ENCODE data around the gene DLGAP1. TPM values are rescaled to one million over a fixed set of nuclear protein-coding genes. Genes with fewer than 3 reads are reported as not detected.

Gene DLGAP1
- total and polyA plus RNA-seq, 7 donors: 0.13 to 2.6 (median 1.3) TPM; not detected in 1

DNA sequence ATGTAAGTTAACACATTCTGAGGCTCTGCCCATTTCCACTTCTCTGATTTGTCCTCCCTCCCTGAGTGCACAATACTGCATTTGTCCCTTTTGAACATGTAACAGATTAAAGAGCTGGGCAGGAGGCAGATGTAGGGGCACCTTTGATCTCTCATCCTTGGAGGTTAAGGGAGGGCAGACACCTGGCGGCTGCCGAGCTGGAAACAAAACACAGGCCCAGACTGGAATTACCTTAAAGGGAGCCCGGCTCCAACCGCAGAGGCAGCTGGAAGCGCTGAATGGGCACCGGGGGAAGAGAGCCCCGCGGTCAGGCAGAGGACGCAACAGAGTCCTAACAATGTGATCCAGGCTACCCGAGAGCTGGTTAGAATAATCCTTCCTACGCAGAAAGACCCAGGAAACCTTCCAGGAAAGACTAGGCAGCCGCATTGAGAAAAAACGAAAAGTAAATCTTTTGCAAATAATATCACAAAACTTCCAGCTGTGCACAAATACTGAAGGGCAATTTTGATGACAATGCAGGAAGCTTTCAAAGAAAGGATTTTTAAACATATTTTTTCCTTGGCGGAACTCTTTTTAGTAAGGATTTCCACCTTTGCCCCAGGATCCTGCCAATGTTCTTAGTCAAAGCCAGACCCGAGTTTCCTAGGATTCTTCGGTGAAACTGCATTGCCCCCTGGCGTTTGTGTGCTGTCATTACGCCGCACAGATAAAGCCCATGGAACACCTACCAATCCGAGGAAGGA is 789.2 kb downstream of the DLGAP1 start:
- 5 to 19% methylated on average over 20 of the region's 20 CpGs for WGBS, 2 donors
- intact Hi-C loops (cut with DNase I): loop anchor here (1.0 to 5.0 kb wide), 4 partner anchors 44 to 385 kb away; no protein-coding TSS in a partner anchor
- no peaks in the 10 kb centered on the region for H3K36me3 ChIP-seq
- H3K27ac ChIP-seq: peak overlapping the region; percentile 64 to 76 (median 68)
- peaks cover 0 to 11% (median 7%) of the 10 kb centered on the region in 4 donors for H3K4me1 ChIP-seq
- no peaks in the 10 kb centered on the region for H3K9me3 ChIP-seq
- no peak for TF ChIP-seq EP300 (IDR thresholded peaks at IDR 0.05)
- peak in 3 of 4 donors; percentile 16 to 42 (median 26) for TF ChIP-seq POLR2AphosphoS5 (IDR thresholded peaks at IDR 0.05)
- peak; percentile 83 to 96 (median 90) for TF ChIP-seq CTCF (IDR thresholded peaks at IDR 0.05)
- no peak for TF ChIP-seq POLR2A (IDR thresholded peaks at IDR 0.05)
- no peaks in the 10 kb centered on the region for H3K27me3 ChIP-seq
- DNase-seq: peak; percentile 91
- peak overlapping the region in 3 of 4 donors; percentile 26 to 37 (median 34) for H3K4me3 ChIP-seq

GRCh38 chr18:3665204-3665603 is 789.9 kb downstream of the DLGAP1 start:
- peaks cover 0 to 11% (median 7%) of the 10 kb centered on the region in 4 donors for H3K4me1 ChIP-seq
- peak overlapping the region in 2 of 4 donors; percentile 67 to 76 for H3K27ac ChIP-seq
- H3K27me3 ChIP-seq: no peaks in the 10 kb centered on the region
- H3K36me3 ChIP-seq: no peaks in the 10 kb centered on the region
- intact Hi-C loops (cut with DNase I): loop anchor here (5.0 kb wide), 2 partner anchors 43 to 208 kb away; no protein-coding TSS in a partner anchor
- no peaks in the 10 kb centered on the region for H3K9me3 ChIP-seq
- TF ChIP-seq POLR2AphosphoS5 (IDR thresholded peaks at IDR 0.05): no peak
- no peak for DNase-seq
- no peak overlapping the region for H3K4me3 ChIP-seq
- 67 to 80% methylated on average over 3 of the region's 3 CpGs for WGBS, 2 donors

- no peaks in the 10 kb centered on the region for H3K27me3 ChIP-seq
- WGBS, 2 donors: 29 to 45% methylated on average over 6 of the region's 6 CpGs
- H3K4me3 ChIP-seq: no peak overlapping the region
- H3K9me3 ChIP-seq: no peaks in the 10 kb centered on the region
- no peak overlapping the region for H3K27ac ChIP-seq
- H3K4me1 ChIP-seq: peaks cover 0 to 11% (median 7%) of the 10 kb centered on the region in 4 donors
- intact Hi-C loops (cut with DNase I): loop anchor here (5.0 kb wide), 3 partner anchors 42 to 207 kb away; no protein-coding TSS in a partner anchor
- DNase-seq: no peak
- TF ChIP-seq POLR2AphosphoS5 (IDR thresholded peaks at IDR 0.05) (no peak), POLR2A (IDR thresholded peaks at IDR 0.05) (no peak), EP300 (IDR thresholded peaks at IDR 0.05) (no peak), CTCF (IDR thresholded peaks at IDR 0.05) (no peak)
- H3K36me3 ChIP-seq: no peaks in the 10 kb centered on the region
Measured at GRCh38 chr18:3664563-3665178, 790.4 kb downstream of the DLGAP1 start.

DNA sequence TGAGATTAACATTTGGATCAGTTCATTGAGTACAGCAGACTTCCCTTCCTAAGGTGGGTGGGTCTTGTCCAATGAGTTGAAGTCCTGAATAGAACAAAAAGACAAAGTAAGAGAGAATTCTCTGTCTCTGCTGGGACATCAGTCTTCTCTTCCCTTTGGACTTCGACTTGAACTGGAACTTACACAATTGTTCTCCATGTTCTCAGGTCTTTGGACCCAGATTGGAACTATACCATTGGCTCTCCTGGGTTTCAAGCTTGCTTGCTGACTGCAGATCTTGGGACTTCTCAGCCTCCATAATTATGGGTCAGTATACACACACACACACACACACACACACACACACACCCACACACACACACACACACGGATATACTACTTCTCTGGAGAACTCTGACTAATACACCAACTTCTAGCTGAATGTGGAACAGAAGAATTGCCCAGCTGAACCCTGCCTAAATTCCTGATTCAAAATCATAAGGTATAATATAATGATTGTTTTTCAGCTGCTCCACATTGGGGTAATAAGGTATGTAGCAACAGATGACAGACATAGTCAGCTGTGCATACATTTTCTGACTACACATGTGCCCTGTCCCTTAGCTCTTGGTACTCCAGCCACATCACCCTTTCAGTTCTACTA is 791.1 kb downstream of the DLGAP1 start:
- DNase-seq: no peak
- Histone ChIP-seq H3K4me3 (no peak overlapping the region), H3K36me3 (no peaks in the 10 kb centered on the region), H3K4me1 (peaks cover 0 to 11% (median 7%) of the 10 kb centered on the region in 4 donors), H3K27me3 (no peaks in the 10 kb centered on the region), H3K27ac (no peak overlapping the region), H3K9me3 (no peaks in the 10 kb centered on the region)
- TF ChIP-seq EP300 (IDR thresholded peaks at IDR 0.05): no peak
- TF ChIP-seq POLR2A (IDR thresholded peaks at IDR 0.05): no peak
- WGBS, 2 donors: 81 to 84% methylated on average over 2 of the region's 2 CpGs
- intact Hi-C loops (cut with DNase I): loop anchor here (5.0 kb wide), 1 partner anchor 57 kb away; no protein-coding TSS in a partner anchor

DNA sequence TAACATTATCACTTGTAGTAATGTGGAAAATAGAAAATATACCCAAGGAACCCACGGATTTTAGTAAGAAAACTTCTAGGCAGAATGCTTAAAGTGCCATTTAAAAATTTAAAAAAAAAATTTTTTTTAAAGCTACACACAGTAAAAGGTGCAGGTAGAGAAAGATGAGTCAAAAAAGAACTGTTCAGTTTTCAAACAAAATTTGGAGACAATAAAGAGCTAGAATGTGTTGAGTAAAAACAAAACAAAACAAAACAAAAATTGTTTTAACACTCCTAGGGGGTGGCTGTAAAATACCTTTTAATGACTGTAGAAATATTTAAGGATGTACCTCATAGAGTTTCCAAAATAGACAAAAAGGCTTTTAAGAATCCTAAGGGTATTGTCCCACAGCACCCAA is 793.1 kb downstream of the DLGAP1 start:
- no peak overlapping the region for H3K4me3 ChIP-seq
- no peaks in the 10 kb centered on the region for H3K36me3 ChIP-seq
- H3K4me1 ChIP-seq: peaks cover 0 to 11% (median 7%) of the 10 kb centered on the region in 4 donors
- TF ChIP-seq POLR2A (IDR thresholded peaks at IDR 0.05) (no peak), CTCF (IDR thresholded peaks at IDR 0.05) (no peak), EP300 (IDR thresholded peaks at IDR 0.05) (no peak), POLR2AphosphoS5 (IDR thresholded peaks at IDR 0.05) (no peak)
- H3K9me3 ChIP-seq: no peaks in the 10 kb centered on the region
- intact Hi-C loops (cut with DNase I): loop anchor here (5.0 kb wide), 1 partner anchor 55 kb away; no protein-coding TSS in a partner anchor
- 88 to 91% methylated on average over 1 of the region's 1 CpG for WGBS, 2 donors
- H3K27me3 ChIP-seq: no peaks in the 10 kb centered on the region
- DNase-seq: no peak
- H3K27ac ChIP-seq: no peak overlapping the region
